HepG2 (cell line): ENCODE results near the gene CD7. TPM values are rescaled to one million over a fixed set of nuclear protein-coding genes. Genes with fewer than 3 reads are reported as not detected.

Experiments used
- CSRNP2 ChIP-seq: sonication (generic); formaldehyde crosslinking; conservative IDR thresholded peaks from 2 replicates; pipeline ENCODE4 v1.8.0; 2022; ENCODE audit warnings: low read depth, missing genetic modification reagents
- ELF4 ChIP-seq: sonication (generic); formaldehyde crosslinking; IDR thresholded peaks from 2 replicates; pipeline ENCODE4 v1.5.0; 2020; ENCODE audit warnings: missing genetic modification reagents, mild to moderate bottlenecking, moderate library complexity, borderline replicate concordance
- GABPB1 ChIP-seq: IDR thresholded peaks from 2 replicates; pipeline ENCODE4 v1.6.1; 2016; ENCODE audit warnings: mild to moderate bottlenecking, missing genetic modification reagents, moderate library complexity, missing compliant biosample characterization
- HNF4G ChIP-seq, 2 experiments: sonication (generic) in 1 of 2; formaldehyde crosslinking in 1 of 2; IDR thresholded peaks; 2 replicates each; pipeline versions ENCODE4 v1.4.0 to v1.6.1; 2011 to 2020; ENCODE audit warnings: borderline replicate concordance in 2 of 2, low read depth in 2 of 2, mild to moderate bottlenecking in 2 of 2, low read length in 1 of 2, missing genetic modification reagents in 1 of 2, moderate library complexity in 1 of 2
- MIER2 ChIP-seq: IDR thresholded peaks from 2 replicates; pipeline ENCODE4 v1.6.1; 2016; ENCODE audit warnings: missing biosample characterization, missing genetic modification reagents
- MXI1 ChIP-seq: IDR thresholded peaks from 3 replicates; pipeline ENCODE4 v1.6.1; 2012; ENCODE audit warnings: low read depth, low read length, inconsistent platforms, borderline replicate concordance
- PREB ChIP-seq: sonication (generic); formaldehyde crosslinking; IDR thresholded peaks from 2 replicates; pipeline ENCODE4 v1.4.0; 2020; ENCODE audit warnings: missing genetic modification reagents
- RBM39 ChIP-seq: fragments of 200-400 bp; formaldehyde crosslinking; IDR thresholded peaks from one replicate; pipeline ENCODE4 v1.6.1; 2018; ENCODE audit warnings: antibody characterized with exemption, mild to moderate bottlenecking, low read depth, low read length; ENCODE audit not compliant: poor library complexity, severe bottlenecking
- SKIL ChIP-seq: sonication (generic); formaldehyde crosslinking; IDR thresholded peaks from 2 replicates; pipeline ENCODE4 v1.8.0; 2022; ENCODE audit warnings: missing genetic modification reagents, mild to moderate bottlenecking, moderate library complexity, borderline replicate concordance
- YY1 ChIP-seq: IDR thresholded peaks from 2 replicates; pipeline ENCODE4 v1.6.1; 2011; ENCODE audit warnings: low read length, low read depth, moderate library complexity, mild to moderate bottlenecking; ENCODE audit not compliant: insufficient read depth, insufficient replicate concordance
- ZFP1 ChIP-seq: IDR thresholded peaks from 2 replicates; pipeline ENCODE4 v1.6.1; 2016
- ZNF678 ChIP-seq: sonication (generic); formaldehyde crosslinking; IDR thresholded peaks from 2 replicates; pipeline ENCODE4 v1.4.0; 2020; ENCODE audit warnings: mild to moderate bottlenecking, missing genetic modification reagents
- polyA plus RNA-seq, 8 experiments: library from polyadenylated mRNA; depleted of rRNA in 3 of 8; stranded (reverse) in 7 of 8; unstranded in 1 of 8; fragments of >200 nt; fragmentation: Illumina TruSeq in 4 of 8; extraction: Trizol in 4 of 8; gene quantifications; 2 replicates each; pipeline versions ENCODE4 v1.2.1 to v1.2.3, GENCODE V29; 2011 to 2016; ENCODE audit warnings: low read depth in 4 of 8, missing spikeins in 1 of 8, mixed read lengths in 1 of 8; ENCODE audit not compliant: insufficient read depth in 1 of 8
- total RNA-seq, 5 experiments: library from RNA; depleted of rRNA; stranded (reverse); fragments of >200 nt; fragmentation: Illumina TruSeq; extraction: Trizol; gene quantifications; 2 replicates each; pipeline ENCODE4 v1.2.3, GENCODE V29; 2016; ENCODE audit warnings: low read depth in 1 of 5
- TF ChIP-seq, protein P1 (sequence below), 2 experiments: sonication (generic) in 1 of 2; formaldehyde crosslinking in 1 of 2; IDR thresholded peaks; 2 replicates each; pipeline versions ENCODE4 v1.6.1 to v1.9.0; 2014 to 2022; ENCODE audit warnings: antibody characterized with exemption in 1 of 2, borderline replicate concordance in 1 of 2, inconsistent platforms in 1 of 2, low read depth in 1 of 2, missing genetic modification reagents in 1 of 2
- TF ChIP-seq, protein P2 (sequence below): IDR thresholded peaks from 2 replicates; pipeline ENCODE4 v1.6.1; 2016; ENCODE audit warnings: missing genetic modification reagents, missing compliant biosample characterization

Gene CD7
- total and polyA plus RNA-seq, 2 of the 13 experiments (the other 11 are each of a cell fraction or from before 2014, with no cell fraction given): 67.6 to 76.4 TPM

GRCh38 chr17:82351713-82352488 lies 34.5 kb upstream of the CD7 start (continued):
- TF ChIP-seq ELF4 (CRISPR knock-in tag) (no peak), CSRNP2 (CRISPR knock-in tag) (no peak), MIER2 (CRISPR knock-in tag) (peak; percentile 92), ZFP1 (no peak), YY1 (peak; percentile 78), RBM39 (peak; percentile 86), MXI1 (peak; percentile 42; the same call in 1 of the 3 replicates), ZNF678 (CRISPR knock-in tag) (no peak), SKIL (no peak), HNF4G (IDR thresholded peaks at IDR 0.05; ENCODE audit: borderline replicate concordance, low read depth, low read length) (peak; percentile 10; the same call in 1 of the 2 replicates), HNF4G (CRISPR knock-in tag; IDR thresholded peaks at IDR 0.05; ENCODE audit: borderline replicate concordance, low read depth) (no peak), GABPB1 (CRISPR knock-in tag) (peak; percentile 50), PREB (no peak)
- TF ChIP-seq, protein P1, sequence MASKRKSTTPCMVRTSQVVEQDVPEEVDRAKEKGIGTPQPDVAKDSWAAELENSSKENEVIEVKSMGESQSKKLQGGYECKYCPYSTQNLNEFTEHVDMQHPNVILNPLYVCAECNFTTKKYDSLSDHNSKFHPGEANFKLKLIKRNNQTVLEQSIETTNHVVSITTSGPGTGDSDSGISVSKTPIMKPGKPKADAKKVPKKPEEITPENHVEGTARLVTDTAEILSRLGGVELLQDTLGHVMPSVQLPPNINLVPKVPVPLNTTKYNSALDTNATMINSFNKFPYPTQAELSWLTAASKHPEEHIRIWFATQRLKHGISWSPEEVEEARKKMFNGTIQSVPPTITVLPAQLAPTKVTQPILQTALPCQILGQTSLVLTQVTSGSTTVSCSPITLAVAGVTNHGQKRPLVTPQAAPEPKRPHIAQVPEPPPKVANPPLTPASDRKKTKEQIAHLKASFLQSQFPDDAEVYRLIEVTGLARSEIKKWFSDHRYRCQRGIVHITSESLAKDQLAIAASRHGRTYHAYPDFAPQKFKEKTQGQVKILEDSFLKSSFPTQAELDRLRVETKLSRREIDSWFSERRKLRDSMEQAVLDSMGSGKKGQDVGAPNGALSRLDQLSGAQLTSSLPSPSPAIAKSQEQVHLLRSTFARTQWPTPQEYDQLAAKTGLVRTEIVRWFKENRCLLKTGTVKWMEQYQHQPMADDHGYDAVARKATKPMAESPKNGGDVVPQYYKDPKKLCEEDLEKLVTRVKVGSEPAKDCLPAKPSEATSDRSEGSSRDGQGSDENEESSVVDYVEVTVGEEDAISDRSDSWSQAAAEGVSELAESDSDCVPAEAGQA (IDR thresholded peaks at IDR 0.05; ENCODE audit: low read depth): 0 out of 2 replicates have a peak, but pooled peaks have one; percentile 12
- TF ChIP-seq, protein P1 (CRISPR knock-in tag; IDR thresholded peaks at IDR 0.05; ENCODE audit: borderline replicate concordance): no peak
- TF ChIP-seq, protein P2, sequence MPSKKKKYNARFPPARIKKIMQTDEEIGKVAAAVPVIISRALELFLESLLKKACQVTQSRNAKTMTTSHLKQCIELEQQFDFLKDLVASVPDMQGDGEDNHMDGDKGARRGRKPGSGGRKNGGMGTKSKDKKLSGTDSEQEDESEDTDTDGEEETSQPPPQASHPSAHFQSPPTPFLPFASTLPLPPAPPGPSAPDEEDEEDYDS (CRISPR knock-in tag): no peak
